Skeletal muscle tissue (tissue), 4 donors: ENCODE measurements around the gene FTO. TPM values are rescaled to one million over a fixed set of nuclear protein-coding genes. Genes with fewer than 3 reads are reported as not detected.
A peak's percentile ranks its signal among the peaks of the same experiment; 100 is the strongest.

ENCODE experiments used
- H3K27ac ChIP-seq: one replicate; pipeline ENCODE4 v1.7.0; 2013; ENCODE audit warnings: mild to moderate bottlenecking, low read depth, low read length, inconsistent platforms
- H3K27me3 ChIP-seq, 3 donors: one replicate each; pipeline ENCODE4 v1.7.0; 2013; ENCODE audit warnings: low read length in 3 of 3; ENCODE audit not compliant: control insufficient read depth in 3 of 3, insufficient read depth in 3 of 3
- H3K36me3 ChIP-seq, 3 donors: one replicate each; pipeline ENCODE4 v1.7.0; 2013; ENCODE audit warnings: low read length in 3 of 3; ENCODE audit not compliant: control insufficient read depth in 3 of 3, insufficient read depth in 3 of 3
- H3K4me1 ChIP-seq, 3 donors: one replicate each; pipeline ENCODE4 v1.7.0; 2013; ENCODE audit warnings: low read length in 3 of 3, mild to moderate bottlenecking in 3 of 3; ENCODE audit not compliant: control insufficient read depth in 3 of 3, insufficient read depth in 3 of 3
- H3K4me3 ChIP-seq, 3 donors: one replicate each; pipeline ENCODE4 v1.7.0; 2013; ENCODE audit warnings: low read length in 3 of 3
- H3K9ac ChIP-seq, 3 donors: one replicate each; pipeline ENCODE4 v1.7.0; 2013; ENCODE audit warnings: low read length in 3 of 3, mild to moderate bottlenecking in 3 of 3, moderate library complexity in 2 of 3, low read depth in 1 of 3
- H3K9me3 ChIP-seq, 3 donors: one replicate each; pipeline ENCODE4 v1.7.0; 2013; ENCODE audit warnings: low read length in 3 of 3; ENCODE audit not compliant: control insufficient read depth in 3 of 3
- total RNA-seq: library from RNA; depleted of rRNA; stranded (reverse); fragments of >200 nt; gene quantifications from one replicate; pipeline ENCODE4 v1.2.3, GENCODE V29; 2014
- donor health status: Osteomylitis.

The FTO gene
- total RNA-seq, 1 donor from 2014 or later, result 37.1 TPM

DNA sequence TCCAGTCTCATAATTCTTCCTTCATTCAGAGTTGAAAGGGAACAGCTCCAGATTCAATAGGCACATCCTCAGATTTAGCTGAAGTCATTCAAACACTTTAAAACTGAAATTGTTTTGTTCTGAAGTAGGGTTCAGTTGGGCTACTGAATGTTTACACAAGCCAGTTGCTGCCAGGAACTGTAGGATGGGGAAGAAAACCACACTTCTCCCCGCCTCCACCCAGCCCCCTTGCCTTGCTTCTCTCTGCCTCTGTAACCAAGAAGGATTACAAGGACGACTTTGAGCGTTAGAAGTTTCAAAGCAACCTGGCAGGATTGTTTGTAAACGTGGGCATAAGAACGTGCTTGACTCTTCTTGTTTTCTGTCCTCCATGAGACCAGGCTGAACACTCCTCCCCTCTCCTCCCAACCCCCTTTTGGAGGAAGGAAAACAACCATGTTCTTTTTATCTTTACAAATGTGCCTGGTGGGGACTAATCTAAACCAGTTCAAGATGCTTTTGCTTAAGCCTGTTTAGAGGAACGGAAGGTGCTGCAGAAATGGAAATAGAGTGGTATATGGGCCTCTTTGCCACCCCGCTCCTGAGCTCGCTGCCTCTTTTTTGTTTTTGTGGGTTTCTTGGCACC, 287.9 kb downstream of the FTO start:
- Histone ChIP-seq H3K9me3 (no peaks in the 10 kb centered on the region), H3K4me1 (peaks cover 13 to 41% (median 28%) of the 10 kb centered on the region in 3 donors), H3K27ac (peak overlapping the region; percentile 31), H3K4me3 (peak overlapping the region in 1 of 3 donors; percentile 29), H3K9ac (peak overlapping the region in 1 of 3 donors; percentile 68), H3K27me3 (no peaks in the 10 kb centered on the region), H3K36me3 (no peaks in the 10 kb centered on the region)

GRCh38 chr16:53995378-53995777, 291.4 kb downstream of the FTO start:
- peaks cover 13 to 40% (median 28%) of the 10 kb centered on the region in 3 donors for H3K4me1 ChIP-seq
- no peaks in the 10 kb centered on the region for H3K9me3 ChIP-seq
- no peaks in the 10 kb centered on the region for H3K27me3 ChIP-seq
- no peaks in the 10 kb centered on the region for H3K36me3 ChIP-seq
- peak overlapping the region; percentile 88 for H3K27ac ChIP-seq
- H3K9ac ChIP-seq, result peak overlapping the region in 2 of 3 donors; percentile 52 to 63
- H3K4me3 ChIP-seq, result peak overlapping the region in 2 of 3 donors; percentile 38 to 46

DNA sequence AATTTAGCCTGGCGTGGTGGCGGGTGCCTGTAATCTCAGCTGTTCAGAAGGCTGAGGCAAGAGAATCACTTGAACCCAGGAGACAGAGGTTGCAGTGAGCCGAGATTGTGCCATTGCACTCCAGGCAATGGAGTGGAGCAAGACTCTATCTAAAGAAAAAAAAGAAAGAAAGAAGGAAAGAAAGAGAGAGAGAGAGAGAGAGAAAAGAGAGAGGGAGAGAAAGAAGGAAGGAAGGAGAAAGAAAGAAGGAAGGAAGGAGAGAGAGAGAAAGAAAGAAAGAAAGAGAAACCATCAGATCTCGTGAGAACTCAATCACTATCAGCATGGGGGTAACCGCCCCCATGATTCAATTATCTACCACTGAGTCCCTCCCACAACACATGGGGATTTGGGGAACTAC, 293.0 kb downstream of the FTO start:
- H3K9me3 ChIP-seq, result no peaks in the 10 kb centered on the region
- no peak overlapping the region for H3K27ac ChIP-seq
- no peaks in the 10 kb centered on the region for H3K27me3 ChIP-seq
- H3K4me3 ChIP-seq, result no peak overlapping the region
- no peaks in the 10 kb centered on the region for H3K36me3 ChIP-seq
- peaks cover 12 to 26% (median 17%) of the 10 kb centered on the region in 3 donors for H3K4me1 ChIP-seq
- no peak overlapping the region for H3K9ac ChIP-seq

- Histone ChIP-seq H3K27ac (no peak overlapping the region), H3K4me3 (no peak overlapping the region), H3K27me3 (no peaks in the 10 kb centered on the region), H3K9me3 (no peaks in the 10 kb centered on the region), H3K4me1 (peaks cover 10 to 17% (median 11%) of the 10 kb centered on the region in 3 donors), H3K36me3 (no peaks in the 10 kb centered on the region), H3K9ac (no peak overlapping the region)
Measured at GRCh38 chr16:53998024-53998810, 294.3 kb downstream of the FTO start.

DNA sequence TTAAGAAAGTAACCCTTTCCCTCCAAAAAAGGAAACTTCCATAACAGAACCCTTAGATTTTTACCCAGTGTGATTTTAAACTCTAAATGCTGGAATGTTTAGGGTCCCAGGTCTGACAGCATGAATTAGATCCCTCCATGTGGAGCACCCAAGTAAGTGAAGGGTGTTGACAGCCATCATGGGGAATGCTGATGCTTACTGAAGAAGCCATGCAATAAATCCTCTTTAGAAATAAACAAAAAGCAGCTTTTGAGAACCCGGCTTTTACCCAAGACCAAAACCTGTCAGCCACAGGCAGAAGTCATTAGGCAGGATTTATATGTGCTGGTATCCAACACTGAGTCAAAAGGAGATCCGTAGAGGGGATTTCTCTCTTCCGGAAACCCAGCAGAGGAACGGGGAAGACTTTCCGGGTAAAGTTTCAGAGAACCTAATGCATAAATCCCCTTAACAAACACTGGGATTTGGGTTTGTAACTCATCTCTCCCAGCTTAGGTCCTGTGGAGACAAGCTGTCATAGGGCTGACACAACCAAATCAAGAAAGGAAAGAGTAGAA, 295.1 kb downstream of the FTO start:
- H3K9ac ChIP-seq, result no peak overlapping the region
- H3K4me1 ChIP-seq, result peaks cover 10 to 17% (median 11%) of the 10 kb centered on the region in 3 donors
- H3K36me3 ChIP-seq, result no peaks in the 10 kb centered on the region
- H3K27me3 ChIP-seq, result no peaks in the 10 kb centered on the region
- H3K4me3 ChIP-seq, result no peak overlapping the region
- H3K27ac ChIP-seq, result no peak overlapping the region
- H3K9me3 ChIP-seq, result no peaks in the 10 kb centered on the region

- Histone ChIP-seq H3K4me1 (peaks cover 10 to 16% (median 11%) of the 10 kb centered on the region in 3 donors), H3K9me3 (no peaks in the 10 kb centered on the region), H3K9ac (no peak overlapping the region)
Measured at GRCh38 chr16:53999841-54000240, 295.9 kb downstream of the FTO start.

DNA sequence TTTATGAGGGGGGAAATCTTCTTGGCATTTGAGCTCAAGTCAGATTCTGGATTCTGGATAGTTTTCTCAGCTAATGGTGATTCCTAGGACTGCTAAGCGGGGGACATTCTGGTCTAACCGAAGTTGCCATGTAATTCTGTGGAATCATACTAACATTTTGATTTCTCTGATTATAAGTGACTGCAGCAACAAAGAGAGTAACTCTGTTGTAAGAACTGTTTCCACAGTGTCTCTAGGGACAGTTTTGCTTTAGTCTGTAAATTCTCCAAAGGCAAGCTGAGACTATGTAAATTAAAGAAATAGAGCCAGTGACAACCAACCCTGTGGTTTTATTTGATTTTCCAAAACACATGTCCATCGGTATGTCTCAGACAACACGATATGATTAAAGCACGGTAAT, 296.4 kb downstream of the FTO start:
- H3K27ac ChIP-seq, result no peak overlapping the region
- H3K9ac ChIP-seq, result no peak overlapping the region
- peaks cover 5 to 12% (median 6%) of the 10 kb centered on the region in 3 donors for H3K4me1 ChIP-seq
- H3K27me3 ChIP-seq, result no peaks in the 10 kb centered on the region
- H3K4me3 ChIP-seq, result no peak overlapping the region
- no peaks in the 10 kb centered on the region for H3K9me3 ChIP-seq
- no peaks in the 10 kb centered on the region for H3K36me3 ChIP-seq

More at GRCh38 chr16:53999841-54000240, 295.9 kb downstream of the FTO start:
- no peak overlapping the region for H3K4me3 ChIP-seq
- H3K36me3 ChIP-seq, result no peaks in the 10 kb centered on the region
- no peaks in the 10 kb centered on the region for H3K27me3 ChIP-seq
- H3K27ac ChIP-seq, result no peak overlapping the region

DNA sequence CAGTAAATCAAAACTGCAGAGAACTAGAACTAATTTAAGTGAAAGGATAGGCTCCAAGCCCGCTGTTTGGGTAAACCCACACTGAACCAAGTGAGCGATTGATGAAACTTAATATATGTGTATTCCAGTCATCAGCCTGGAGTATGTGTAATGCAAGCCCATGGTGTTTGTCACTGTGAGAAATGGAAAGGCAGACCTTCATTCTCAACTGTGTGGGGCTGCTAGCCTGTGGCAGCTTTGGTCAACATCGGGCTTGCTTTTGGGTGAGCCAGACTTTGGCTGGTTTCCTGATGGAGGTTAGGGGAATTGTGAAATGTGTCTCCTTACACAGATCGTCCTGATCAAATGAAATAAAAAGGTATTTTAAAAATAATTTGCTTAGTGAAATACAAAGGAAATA, 302.7 kb downstream of the FTO start:
- H3K4me1 ChIP-seq, result peaks cover 0 to 6% (median 0%) of the 10 kb centered on the region in 3 donors
- H3K27me3 ChIP-seq, result no peaks in the 10 kb centered on the region
- no peak overlapping the region for H3K9ac ChIP-seq
- H3K9me3 ChIP-seq, result no peaks in the 10 kb centered on the region
- H3K4me3 ChIP-seq, result no peak overlapping the region
- H3K27ac ChIP-seq, result no peak overlapping the region
- H3K36me3 ChIP-seq, result no peaks in the 10 kb centered on the region

DNA sequence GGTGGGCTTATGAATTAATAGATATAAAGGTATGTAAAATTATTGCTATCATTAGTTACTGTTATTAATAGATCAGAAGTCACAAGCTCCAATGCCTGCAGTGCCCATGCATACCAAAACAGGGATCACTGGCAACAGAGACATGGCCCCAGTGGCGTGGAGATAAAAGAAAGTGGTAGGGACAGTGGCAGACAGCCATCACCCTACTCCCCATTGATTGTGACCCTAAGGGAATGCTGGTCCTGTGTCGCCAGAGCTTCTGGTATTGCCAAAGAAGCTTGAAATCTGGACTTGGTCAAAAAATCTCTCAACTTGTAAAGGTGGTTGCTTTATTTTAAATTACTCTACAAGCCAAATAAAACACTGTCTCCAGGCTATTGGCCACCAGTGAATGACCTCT, 303.5 kb downstream of the FTO start:
- H3K4me1 ChIP-seq, result peaks cover 0 to 6% (median 0%) of the 10 kb centered on the region in 3 donors
- H3K27me3 ChIP-seq, result no peaks in the 10 kb centered on the region
- no peak overlapping the region for H3K27ac ChIP-seq
- no peaks in the 10 kb centered on the region for H3K36me3 ChIP-seq
- no peak overlapping the region for H3K4me3 ChIP-seq
- H3K9me3 ChIP-seq, result peaks cover 0 to 5% (median 0%) of the 10 kb centered on the region in 3 donors
- no peak overlapping the region for H3K9ac ChIP-seq
